Stimulated activated naive CD8-positive, alpha-beta T cell treated with anti-CD3 and anti-CD28 coated beads, Interleukin-15, Interleukin-2, amounts not matched to agents 100 ng/mL and 50 ng/mL, for 24 hours (primary cell): ENCODE measurements around the gene MC2R.
"Not testable (repeated sequence)": the region's sequence is repeated elsewhere in the genome, so short reads cannot be mapped to it uniquely, and the experiment has no call there.

ENCODE experiments used
- H3K27ac Mint-ChIP-seq: one replicate; pipeline ENCODE4 v1.8.0; 2021; ENCODE audit warnings: mild to moderate bottlenecking, mixed read lengths
- H3K27me3 Mint-ChIP-seq: one replicate; pipeline ENCODE4 v1.8.0; 2021; ENCODE audit warnings: mixed read lengths
- H3K36me3 Mint-ChIP-seq: one replicate; pipeline ENCODE4 v1.8.0; 2021; ENCODE audit warnings: low read depth, mixed read lengths
- H3K4me1 Mint-ChIP-seq: one replicate; pipeline ENCODE4 v1.8.0; 2021; ENCODE audit warnings: low read depth, mixed read lengths
- H3K4me3 Mint-ChIP-seq: one replicate; pipeline ENCODE4 v1.8.0; 2021; ENCODE audit warnings: mild to moderate bottlenecking, mixed read lengths
- H3K9me3 Mint-ChIP-seq: one replicate; pipeline ENCODE4 v1.8.0; 2021; ENCODE audit warnings: mixed read lengths

MC2R gene

GRCh38 chr18:13878857-13879256 lies 36.5 kb downstream of the MC2R start:
- Mint-ChIP-seq H3K27me3 (no peaks in the 10 kb centered on the region), H3K9me3 (no peaks in the 10 kb centered on the region), H3K36me3 (no peaks in the 10 kb centered on the region), H3K27ac (no peak overlapping the region), H3K4me3 (no peak overlapping the region), H3K4me1 (no peaks in the 10 kb centered on the region)

DNA sequence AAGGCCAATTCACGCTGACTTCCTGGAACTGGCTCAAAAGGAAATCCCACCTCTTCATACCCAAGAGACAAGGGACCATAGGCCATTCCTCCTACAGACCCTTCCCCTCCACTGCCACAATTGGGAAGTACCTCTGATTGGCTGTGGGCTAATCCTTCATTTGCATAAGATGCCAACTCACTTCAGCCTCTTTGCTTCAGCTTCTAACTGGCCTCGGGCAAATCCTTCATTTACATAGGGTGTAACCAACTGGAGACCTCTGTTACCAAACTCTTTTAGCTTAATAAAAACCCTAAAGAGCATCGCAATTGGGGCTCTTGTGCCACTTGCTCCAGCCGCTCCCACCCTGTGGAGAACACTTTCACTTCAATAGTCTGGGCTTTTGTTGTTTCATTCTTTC lies 38.2 kb downstream of the MC2R start:
- Mint-ChIP-seq H3K36me3 (no peaks in the 10 kb centered on the region), H3K9me3 (no peaks in the 10 kb centered on the region), H3K4me1 (no peaks in the 10 kb centered on the region), H3K4me3 (no peak overlapping the region), H3K27ac (no peak overlapping the region), H3K27me3 (no peaks in the 10 kb centered on the region)

- Mint-ChIP-seq H3K36me3 (no peaks in the 10 kb centered on the region), H3K27me3 (peaks cover 9% of the 10 kb centered on the region), H3K4me3 (no peak overlapping the region), H3K27ac (no peak overlapping the region), H3K9me3 (no peaks in the 10 kb centered on the region), H3K4me1 (no peaks in the 10 kb centered on the region)
These were observed 40.8 kb downstream of the MC2R start for GRCh38 chr18:13874558-13874957.

GRCh38 chr18:13872932-13873331 lies 42.4 kb downstream of the MC2R start:
- Mint-ChIP-seq H3K4me3 (no peak overlapping the region), H3K9me3 (no peaks in the 10 kb centered on the region), H3K4me1 (no peaks in the 10 kb centered on the region), H3K36me3 (no peaks in the 10 kb centered on the region), H3K27ac (no peak overlapping the region), H3K27me3 (peaks cover 22% of the 10 kb centered on the region)

DNA sequence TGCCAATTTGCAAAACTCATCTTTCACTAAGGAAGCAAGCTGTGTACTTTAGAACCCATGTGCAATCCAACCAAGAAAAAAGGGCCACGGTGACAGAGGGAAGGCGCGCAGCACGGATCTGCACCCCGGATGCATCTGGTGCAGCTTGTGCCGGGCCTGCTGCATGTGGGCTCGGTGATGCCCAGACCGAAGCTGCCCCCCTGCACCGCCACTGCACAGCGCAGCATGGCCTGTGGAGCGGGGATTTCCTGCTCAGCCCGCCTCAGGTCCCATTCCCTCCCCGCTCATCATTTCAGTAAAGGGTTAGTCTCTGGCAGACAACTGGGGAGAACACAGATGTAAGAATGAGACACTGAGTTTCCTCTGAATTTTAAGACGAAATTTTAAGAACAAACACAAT lies 43.0 kb downstream of the MC2R start:
- Mint-ChIP-seq H3K27me3 (peaks cover 26% of the 10 kb centered on the region), H3K4me1 (no peaks in the 10 kb centered on the region), H3K36me3 (no peaks in the 10 kb centered on the region), H3K27ac (no peak overlapping the region), H3K4me3 (no peak overlapping the region), H3K9me3 (no peaks in the 10 kb centered on the region)

DNA sequence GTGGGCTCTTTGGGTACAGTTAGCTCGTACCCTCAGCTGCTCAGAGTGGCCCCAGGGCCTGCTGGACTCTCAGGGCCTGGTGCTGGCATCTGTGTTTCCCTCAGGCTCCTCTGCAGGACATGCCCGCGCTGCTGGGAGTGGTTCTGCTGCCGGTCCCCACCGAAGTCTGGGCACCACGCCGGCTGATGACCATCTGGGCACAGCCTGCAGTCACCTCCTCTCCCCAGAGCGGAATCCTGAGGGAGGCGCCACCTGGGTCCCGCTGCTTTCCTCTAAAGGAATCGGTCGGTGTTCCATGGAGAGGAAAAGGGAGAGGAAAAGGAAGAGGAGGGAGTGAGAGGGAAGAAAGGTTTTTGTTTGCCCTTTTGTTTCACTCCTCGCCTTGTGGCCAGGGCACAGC lies 43.6 kb downstream of the MC2R start:
- H3K27me3 Mint-ChIP-seq, result peaks cover 32% of the 10 kb centered on the region
- H3K9me3 Mint-ChIP-seq, result no peaks in the 10 kb centered on the region
- no peak overlapping the region for H3K27ac Mint-ChIP-seq
- H3K4me3 Mint-ChIP-seq, result no peak overlapping the region
- no peaks in the 10 kb centered on the region for H3K36me3 Mint-ChIP-seq
- H3K4me1 Mint-ChIP-seq, result no peaks in the 10 kb centered on the region

DNA sequence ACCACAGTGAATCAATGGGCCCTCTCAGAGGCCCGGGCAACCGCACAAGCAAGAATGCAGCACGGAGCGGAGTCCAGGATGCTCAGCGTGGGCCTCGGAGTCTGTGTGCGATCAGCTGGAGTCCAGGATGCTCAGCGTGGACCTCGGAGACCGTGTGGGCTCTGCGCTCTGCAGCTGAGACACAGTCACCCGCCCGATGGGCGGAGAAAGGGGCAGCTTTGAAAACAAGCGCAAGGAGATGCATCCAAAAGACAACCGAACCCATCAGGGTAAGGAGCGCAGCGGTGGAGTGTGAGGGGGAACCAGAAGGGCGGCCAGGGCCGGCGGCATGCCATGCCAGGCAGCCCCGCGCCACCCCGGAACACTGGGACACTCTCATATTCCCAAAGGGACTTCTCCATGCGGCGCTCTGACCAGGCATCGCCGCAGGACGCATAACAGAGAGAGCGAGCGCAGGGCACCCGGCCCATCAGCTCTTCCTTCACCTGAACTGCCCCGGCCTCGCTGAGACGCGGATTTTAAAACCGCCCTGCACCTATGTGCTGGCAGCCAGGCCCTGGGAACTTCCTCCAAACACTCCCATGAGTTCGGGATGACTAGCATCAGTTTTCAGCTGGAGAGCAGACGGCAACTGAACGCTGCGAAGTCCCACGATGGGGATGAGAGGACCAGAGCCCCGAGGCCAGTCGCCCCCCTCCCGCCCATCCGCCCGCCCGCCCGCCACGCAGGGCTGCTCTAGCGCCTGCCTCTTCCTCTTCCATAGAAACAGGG lies 46.6 kb downstream of the MC2R start:
- Mint-ChIP-seq H3K36me3 (no peaks in the 10 kb centered on the region), H3K27me3 (peaks cover 46% of the 10 kb centered on the region), H3K4me1 (no peaks in the 10 kb centered on the region), H3K4me3 (no peak overlapping the region), H3K9me3 (no peaks in the 10 kb centered on the region), H3K27ac (no peak overlapping the region)

GRCh38 chr18:13862898-13863297 lies 52.4 kb downstream of the MC2R start:
- H3K27ac Mint-ChIP-seq, H3K9me3 Mint-ChIP-seq, H3K4me1 Mint-ChIP-seq, H3K4me3 Mint-ChIP-seq, H3K36me3 Mint-ChIP-seq: not testable (repeated sequence)
- peaks cover 31% of the 10 kb centered on the region for H3K27me3 Mint-ChIP-seq

DNA sequence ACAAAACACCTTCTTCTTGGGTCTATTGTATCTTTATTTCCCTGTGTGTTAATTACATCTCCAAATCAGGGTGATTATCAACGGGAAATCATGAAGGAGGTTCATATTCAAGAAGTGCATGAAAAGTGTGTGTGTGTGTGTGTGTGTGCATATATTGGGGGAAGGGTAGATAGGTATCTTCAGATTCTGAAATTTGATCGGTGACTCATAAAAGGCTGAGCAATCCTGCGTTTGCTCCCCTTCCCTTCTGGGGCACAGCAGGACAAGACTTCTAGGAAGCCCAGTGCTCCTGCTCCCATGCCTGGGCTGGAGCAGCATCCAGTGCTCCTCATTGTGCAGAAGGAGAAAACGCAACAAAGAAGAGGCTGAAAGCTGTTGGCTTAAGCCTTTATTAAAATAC lies 65.5 kb downstream of the MC2R start:
- no peaks in the 10 kb centered on the region for H3K36me3 Mint-ChIP-seq
- H3K4me1 Mint-ChIP-seq, result no peaks in the 10 kb centered on the region
- H3K27me3 Mint-ChIP-seq, result peaks cover 4% of the 10 kb centered on the region
- no peak overlapping the region for H3K27ac Mint-ChIP-seq
- no peak overlapping the region for H3K4me3 Mint-ChIP-seq
- H3K9me3 Mint-ChIP-seq, result peaks cover 17% of the 10 kb centered on the region

DNA sequence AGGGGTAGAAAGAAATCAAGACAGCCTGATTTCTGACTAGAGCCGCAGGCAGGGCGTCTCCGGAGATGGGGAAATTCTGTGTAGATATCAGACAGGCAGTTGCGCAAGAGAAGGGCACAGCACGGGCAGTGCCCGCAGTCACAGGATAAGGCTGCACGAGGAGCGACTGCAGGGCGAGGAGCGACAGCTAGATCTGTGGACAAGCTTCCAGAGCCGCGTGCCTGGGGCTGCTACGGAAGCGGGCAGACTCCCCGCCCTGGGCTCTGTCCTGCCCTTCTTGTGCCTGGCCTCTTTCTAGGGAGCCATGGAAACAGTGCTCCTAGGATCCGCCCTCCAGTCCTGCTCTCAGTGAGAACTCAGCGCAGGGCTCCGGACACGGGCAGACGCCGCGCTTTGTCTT lies 78.8 kb downstream of the MC2R start:
- peaks cover 4% of the 10 kb centered on the region for H3K9me3 Mint-ChIP-seq
- no peaks in the 10 kb centered on the region for H3K36me3 Mint-ChIP-seq
- no peaks in the 10 kb centered on the region for H3K4me1 Mint-ChIP-seq
- H3K4me3 Mint-ChIP-seq, result no peak overlapping the region
- H3K27me3 Mint-ChIP-seq, result peaks cover 33% of the 10 kb centered on the region
- H3K27ac Mint-ChIP-seq, result no peak overlapping the region

- Mint-ChIP-seq H3K27ac (no peak overlapping the region), H3K4me3 (no peak overlapping the region), H3K36me3 (no peaks in the 10 kb centered on the region), H3K9me3 (peaks cover 4% of the 10 kb centered on the region), H3K27me3 (peaks cover 41% of the 10 kb centered on the region), H3K4me1 (no peaks in the 10 kb centered on the region)
These were observed 80.1 kb downstream of the MC2R start for GRCh38 chr18:13835202-13835601.

DNA sequence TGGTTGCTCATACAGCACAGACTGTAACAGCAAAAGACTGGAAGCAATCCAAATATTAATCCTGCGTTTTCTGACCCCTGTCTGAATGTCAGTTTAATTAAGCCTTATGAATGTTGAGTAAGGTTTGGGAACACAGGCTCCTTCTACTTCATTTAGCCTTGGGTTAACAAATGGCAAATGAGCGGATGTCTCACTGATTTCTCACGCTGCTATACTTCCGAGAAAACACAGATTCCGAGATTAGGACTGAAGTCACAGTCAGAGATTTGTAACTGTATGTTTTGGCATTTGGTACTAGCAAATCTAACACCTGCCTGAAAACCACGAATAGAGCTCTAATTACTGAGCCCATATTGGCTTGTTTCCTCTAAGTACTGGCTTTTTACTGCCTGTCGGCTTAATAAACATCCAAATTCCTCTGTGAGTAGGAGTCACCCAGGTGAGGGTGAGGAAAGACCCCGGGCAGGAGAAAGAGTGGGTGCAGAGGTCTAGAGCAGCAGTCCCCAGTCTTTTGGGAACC lies 80.8 kb downstream of the MC2R start:
- peaks cover 4% of the 10 kb centered on the region for H3K9me3 Mint-ChIP-seq
- no peak overlapping the region for H3K4me3 Mint-ChIP-seq
- H3K27ac Mint-ChIP-seq, result no peak overlapping the region
- H3K4me1 Mint-ChIP-seq, result no peaks in the 10 kb centered on the region
- peaks cover 35% of the 10 kb centered on the region for H3K27me3 Mint-ChIP-seq
- no peaks in the 10 kb centered on the region for H3K36me3 Mint-ChIP-seq
